Osteoblast (primary cell): ENCODE data around the gene CSAG3. TPM values are rescaled to one million over a fixed set of nuclear protein-coding genes. Genes with fewer than 3 reads are reported as not detected.

ENCODE experiments used
- DNase-seq: peaks from one replicate; pipeline ENCODE4 v3.0.0; 2011; ENCODE audit warnings: low spot score, mixed read lengths; ENCODE audit not compliant: insufficient read length; ENCODE audit errors: missing footprints
- H2AFZ ChIP-seq: 2 replicates; pipeline ENCODE4 v1.6.0; 2011; ENCODE audit warnings: mild to moderate bottlenecking, low read length
- H3K27ac ChIP-seq: 2 replicates; pipeline ENCODE4 v1.5.1; 2011; ENCODE audit warnings: mild to moderate bottlenecking, low read depth, low read length, moderate library complexity
- H3K27me3 ChIP-seq: 2 replicates; pipeline ENCODE4 v1.6.0; 2012; ENCODE audit warnings: mild to moderate bottlenecking, control low read depth, inconsistent platforms, low read length, moderate library complexity; ENCODE audit not compliant: insufficient read depth
- H3K36me3 ChIP-seq: 2 replicates; pipeline ENCODE4 v1.5.1; 2011; ENCODE audit warnings: mild to moderate bottlenecking, low read length, control low read depth, moderate library complexity; ENCODE audit not compliant: insufficient read depth
- H3K4me1 ChIP-seq: 2 replicates; pipeline ENCODE4 v1.5.1; 2011; ENCODE audit warnings: mild to moderate bottlenecking, low read length, control low read depth, moderate library complexity; ENCODE audit not compliant: insufficient read depth
- H3K4me2 ChIP-seq: 2 replicates; pipeline ENCODE4 v1.6.0; 2011; ENCODE audit warnings: mild to moderate bottlenecking, low read length; ENCODE audit not compliant: insufficient read depth
- H3K4me3 ChIP-seq: fragments of 200-600 bp; sonication (generic); 3 replicates; pipeline ENCODE4 v1.5.1; 2012; ENCODE audit warnings: mild to moderate bottlenecking, low read length, inconsistent platforms; ENCODE audit not compliant: insufficient read depth
- H3K79me2 ChIP-seq: 2 replicates; pipeline ENCODE4 v1.6.0; 2012; ENCODE audit warnings: mild to moderate bottlenecking, low read length, control low read depth, inconsistent platforms; ENCODE audit not compliant: insufficient read depth
- H3K9me3 ChIP-seq: 2 replicates; pipeline ENCODE4 v1.5.1; 2011; ENCODE audit warnings: low read depth, low read length, control low read depth
- H4K20me1 ChIP-seq: 2 replicates; pipeline ENCODE4 v1.6.0; 2012; ENCODE audit warnings: mild to moderate bottlenecking, low read length, control low read depth; ENCODE audit not compliant: insufficient read depth
- total RNA-seq: library from RNA; depleted of rRNA; stranded (reverse); fragments of >200 nt; gene quantifications from 2 replicates; pipeline ENCODE4 v1.2.3, GENCODE V29; 2012
- TF ChIP-seq, protein P1 (sequence below): IDR thresholded peaks from 2 replicates; pipeline ENCODE4 v1.5.1; 2011; ENCODE audit warnings: mild to moderate bottlenecking, low read depth, low read length, moderate library complexity; ENCODE audit errors: extremely low read depth

CSAG3 gene
- total RNA-seq, 1 donor: not detected

DNA sequence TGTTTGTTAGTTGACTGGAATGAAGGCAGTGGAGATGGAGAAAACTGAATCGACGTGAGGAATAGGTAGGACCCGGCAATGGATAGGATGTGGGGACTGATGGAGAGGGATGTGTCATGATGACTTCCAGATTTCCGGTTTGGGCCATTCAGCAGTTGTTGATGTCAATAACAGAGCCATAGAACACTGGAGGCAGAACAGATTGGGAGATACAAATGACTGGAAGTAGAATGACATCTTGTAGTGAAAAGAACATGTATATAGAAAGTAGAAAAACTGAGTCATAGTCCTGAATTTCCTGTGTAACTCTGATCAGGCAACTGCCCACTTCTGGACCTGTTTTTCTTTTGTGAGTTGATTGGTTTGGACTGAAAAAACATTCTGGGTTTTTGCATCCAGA is 47.0 kb downstream of the CSAG3 start:
- H3K4me2 ChIP-seq: no peak overlapping the region
- H4K20me1 ChIP-seq: no peaks in the 10 kb centered on the region
- H2AFZ ChIP-seq: no peak overlapping the region
- no peak overlapping the region for H3K27ac ChIP-seq
- no peak overlapping the region for H3K4me3 ChIP-seq
- H3K36me3 ChIP-seq: no peaks in the 10 kb centered on the region
- no peaks in the 10 kb centered on the region for H3K9me3 ChIP-seq
- no peaks in the 10 kb centered on the region for H3K27me3 ChIP-seq
- no peaks in the 10 kb centered on the region for H3K4me1 ChIP-seq
- H3K79me2 ChIP-seq: no peaks in the 10 kb centered on the region
- no peak for DNase-seq
- TF ChIP-seq, protein P1, sequence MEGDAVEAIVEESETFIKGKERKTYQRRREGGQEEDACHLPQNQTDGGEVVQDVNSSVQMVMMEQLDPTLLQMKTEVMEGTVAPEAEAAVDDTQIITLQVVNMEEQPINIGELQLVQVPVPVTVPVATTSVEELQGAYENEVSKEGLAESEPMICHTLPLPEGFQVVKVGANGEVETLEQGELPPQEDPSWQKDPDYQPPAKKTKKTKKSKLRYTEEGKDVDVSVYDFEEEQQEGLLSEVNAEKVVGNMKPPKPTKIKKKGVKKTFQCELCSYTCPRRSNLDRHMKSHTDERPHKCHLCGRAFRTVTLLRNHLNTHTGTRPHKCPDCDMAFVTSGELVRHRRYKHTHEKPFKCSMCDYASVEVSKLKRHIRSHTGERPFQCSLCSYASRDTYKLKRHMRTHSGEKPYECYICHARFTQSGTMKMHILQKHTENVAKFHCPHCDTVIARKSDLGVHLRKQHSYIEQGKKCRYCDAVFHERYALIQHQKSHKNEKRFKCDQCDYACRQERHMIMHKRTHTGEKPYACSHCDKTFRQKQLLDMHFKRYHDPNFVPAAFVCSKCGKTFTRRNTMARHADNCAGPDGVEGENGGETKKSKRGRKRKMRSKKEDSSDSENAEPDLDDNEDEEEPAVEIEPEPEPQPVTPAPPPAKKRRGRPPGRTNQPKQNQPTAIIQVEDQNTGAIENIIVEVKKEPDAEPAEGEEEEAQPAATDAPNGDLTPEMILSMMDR: no peak

Other genes starting within 250 kb of the CSAG3 start
- not detected in 2 replicates for gene GABRQ, start 121.3 kb upstream of the CSAG3 start, total RNA-seq
- not detected in 2 replicates for gene MAGEA3, start 60.4 kb upstream of the CSAG3 start, total RNA-seq
- gene CSAG2, start 49.9 kb upstream of the CSAG3 start, total RNA-seq: not detected in 2 replicates
- not detected in 2 replicates for gene MAGEA2B, start 44.6 kb upstream of the CSAG3 start, total RNA-seq
- not detected in 2 replicates for gene CSAG1, start 25.5 kb upstream of the CSAG3 start, total RNA-seq
- gene MAGEA12, start 25.5 kb upstream of the CSAG3 start, total RNA-seq: not detected in 2 replicates
- not detected in 2 replicates for gene MAGEA2, start 5.4 kb upstream of the CSAG3 start, total RNA-seq
- not detected in 2 replicates for gene MAGEA6, start 10.5 kb downstream of the CSAG3 start, total RNA-seq
- gene CETN2, start 71.5 kb downstream of the CSAG3 start, total RNA-seq: 42.1 and 44.2 TPM in 2 replicates
- gene NSDHL, start 71.8 kb downstream of the CSAG3 start, total RNA-seq: 15.9 and 18.9 TPM in 2 replicates
- 1.1 and 1.2 TPM in 2 replicates for gene ZNF185, start 138.8 kb downstream of the CSAG3 start, total RNA-seq
- not detected in 2 replicates for gene PNMA5, start 234.9 kb downstream of the CSAG3 start, total RNA-seq